ENCODE data around the gene PSD4.

Gene PSD4

GRCh38 chr2:113184531-113185230 is 10.9 kb downstream of the PSD4 start:
- DNase-seq (ENCODE audit: low read depth in 3 of 3): no peak

DNA sequence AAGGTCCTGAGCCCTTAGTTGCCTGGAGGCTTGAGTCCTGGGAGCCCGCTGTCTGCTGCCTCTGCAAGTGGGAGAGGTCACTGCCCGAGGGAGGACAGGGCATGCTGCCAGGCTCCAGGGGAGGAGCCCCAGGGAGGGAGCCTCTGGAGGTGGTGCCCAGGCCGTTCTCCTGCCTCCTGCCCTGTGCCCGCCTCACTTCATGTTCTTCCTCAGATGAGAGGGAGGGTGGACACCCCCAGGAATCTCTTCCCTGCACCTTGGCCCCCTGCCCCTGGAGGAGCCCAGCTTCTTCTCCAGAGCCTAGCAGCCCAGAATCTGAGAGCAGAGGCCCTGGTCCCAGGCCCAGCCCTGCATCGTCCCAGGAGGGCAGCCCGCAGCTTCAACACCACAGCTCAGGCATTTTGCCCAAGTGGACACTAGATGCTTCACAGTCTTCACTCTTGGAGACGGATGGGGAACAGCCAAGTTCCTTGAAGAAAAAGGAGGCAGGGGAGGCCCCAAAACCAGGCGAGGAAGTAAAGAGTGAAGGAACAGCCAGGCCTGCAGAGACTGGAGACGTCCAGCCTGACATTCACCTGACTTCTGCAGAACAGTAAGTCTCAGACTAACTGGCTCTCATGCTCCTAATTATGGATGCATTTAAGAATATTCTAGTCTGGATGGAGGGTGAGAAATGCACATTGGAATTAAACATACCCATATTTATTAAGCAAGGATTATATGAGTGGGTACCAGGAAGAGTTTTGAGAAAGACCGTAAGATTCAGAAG is 12.1 kb downstream of the PSD4 start:
- DNase-seq (ENCODE audit: low read depth in 3 of 3): no peak

DNA sequence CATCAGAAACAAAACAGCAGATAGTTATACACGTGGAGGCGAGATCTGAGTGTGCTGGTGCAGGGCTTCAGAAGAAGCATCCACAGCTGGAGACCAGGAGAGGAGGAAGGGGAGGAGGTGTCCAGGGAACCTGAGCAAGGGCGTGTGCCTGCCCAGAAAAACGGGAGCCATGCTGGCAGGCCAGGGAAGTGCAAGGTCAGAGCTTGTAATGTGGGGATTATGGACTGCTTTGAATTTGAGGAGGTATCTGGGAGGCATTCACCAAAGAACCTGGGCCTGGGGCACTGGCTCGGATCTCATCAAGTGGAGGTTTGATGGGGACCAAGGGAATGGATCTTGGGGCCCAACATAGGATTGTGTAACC is 12.6 kb downstream of the PSD4 start:
- no peak for DNase-seq (ENCODE audit: low read depth in 3 of 3)

- no peak for DNase-seq (ENCODE audit: low read depth in 3 of 3)
Measured at GRCh38 chr2:113187771-113188170, 14.0 kb downstream of the PSD4 start.

DNA sequence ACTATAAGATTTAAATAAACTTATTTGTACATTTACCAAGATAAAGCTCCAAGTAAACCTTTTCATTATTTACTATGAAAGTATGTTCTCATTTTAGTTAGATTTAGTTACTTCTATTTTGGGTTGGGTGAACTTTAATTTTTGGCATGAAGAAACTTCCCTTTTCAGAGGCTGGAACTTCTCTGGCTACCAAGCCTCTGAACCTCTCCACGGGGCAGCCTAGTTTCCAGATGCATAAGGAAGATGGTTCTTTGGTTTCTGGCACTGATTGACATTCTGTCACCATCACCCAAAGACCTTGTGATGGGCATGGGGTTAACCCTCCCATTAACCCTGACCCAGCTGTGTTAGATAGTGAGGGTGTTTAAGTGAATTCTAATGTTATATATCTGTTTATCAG is 17.1 kb downstream of the PSD4 start:
- no peak for DNase-seq (ENCODE audit: low read depth in 3 of 3)

- no peak for DNase-seq (ENCODE audit: low read depth in 3 of 3)
Measured at GRCh38 chr2:113192459-113193100, 18.8 kb downstream of the PSD4 start.

DNA sequence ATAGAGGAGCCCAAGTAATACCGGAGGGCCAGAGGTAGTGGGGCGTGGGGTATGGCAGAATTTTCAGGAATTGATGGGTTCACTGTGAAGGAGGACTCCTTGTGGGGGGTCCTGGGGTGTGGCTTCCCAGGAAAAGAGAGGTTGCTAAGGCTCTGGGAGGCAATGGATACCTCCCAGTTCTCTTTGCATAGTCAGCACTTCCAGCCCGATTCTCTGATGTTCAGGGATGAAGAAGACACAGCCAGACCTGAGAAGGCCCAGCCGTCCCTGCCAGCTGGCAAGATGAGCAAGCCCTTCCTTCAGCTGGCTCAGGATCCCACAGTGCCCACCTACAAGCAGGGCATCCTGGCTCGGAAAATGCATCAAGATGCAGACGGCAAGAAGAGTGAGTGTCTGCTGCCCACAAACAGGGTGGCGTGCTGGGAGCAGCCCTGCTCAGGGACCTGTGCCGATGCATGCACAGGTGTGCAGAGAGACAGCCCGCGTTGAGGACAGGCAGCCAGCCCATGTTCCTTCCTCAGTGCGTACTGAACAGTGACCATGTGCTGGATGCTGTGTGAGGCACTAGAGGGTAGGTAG is 22.2 kb downstream of the PSD4 start:
- no peak for DNase-seq (ENCODE audit: low read depth in 3 of 3)

- no peak for DNase-seq (ENCODE audit: low read depth in 3 of 3)
Measured at GRCh38 chr2:113196839-113197238, 23.1 kb downstream of the PSD4 start.

DNA sequence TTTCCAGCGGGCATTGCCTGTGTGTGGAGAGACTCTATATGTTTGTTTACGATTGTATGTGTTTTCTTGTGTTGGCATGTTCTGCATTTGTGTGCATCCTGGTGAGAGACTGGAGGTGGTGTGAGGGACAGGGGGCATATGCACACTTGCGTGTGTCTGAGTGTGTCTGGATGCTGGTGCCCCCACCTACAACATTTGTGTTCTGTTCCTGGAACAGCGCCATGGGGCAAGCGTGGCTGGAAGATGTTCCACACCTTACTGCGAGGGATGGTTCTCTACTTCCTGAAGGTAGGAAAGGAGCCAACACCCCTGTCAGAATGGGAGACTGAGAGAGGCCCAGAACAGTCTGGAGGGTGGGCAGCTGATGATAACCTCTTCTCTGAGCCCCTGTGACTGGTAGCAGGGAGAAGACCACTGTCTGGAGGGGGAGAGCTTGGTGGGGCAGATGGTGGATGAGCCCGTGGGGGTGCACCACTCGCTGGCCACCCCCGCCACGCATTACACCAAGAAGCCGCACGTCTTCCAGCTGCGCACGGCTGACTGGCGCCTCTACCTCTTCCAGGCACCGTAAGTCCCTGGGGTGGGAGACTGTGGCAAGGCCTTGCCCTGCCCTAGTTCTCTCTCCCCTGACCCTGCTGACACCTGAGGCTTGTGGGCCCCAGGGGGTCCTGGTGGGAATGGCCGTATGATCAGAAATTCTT is 23.7 kb downstream of the PSD4 start:
- no peak for DNase-seq (ENCODE audit: low read depth in 3 of 3)

- no peak for DNase-seq (ENCODE audit: low read depth in 3 of 3)
Measured at GRCh38 chr2:113198048-113198789, 24.4 kb downstream of the PSD4 start.

GRCh38 chr2:113198790-113199612 is 25.2 kb downstream of the PSD4 start:
- peak; percentile 66 to 83 (median 67) for DNase-seq (ENCODE audit: low read depth in 3 of 3)

GRCh38 chr2:113200236-113200635 is 26.5 kb downstream of the PSD4 start:
- no peak for DNase-seq (ENCODE audit: low read depth in 3 of 3)

DNA sequence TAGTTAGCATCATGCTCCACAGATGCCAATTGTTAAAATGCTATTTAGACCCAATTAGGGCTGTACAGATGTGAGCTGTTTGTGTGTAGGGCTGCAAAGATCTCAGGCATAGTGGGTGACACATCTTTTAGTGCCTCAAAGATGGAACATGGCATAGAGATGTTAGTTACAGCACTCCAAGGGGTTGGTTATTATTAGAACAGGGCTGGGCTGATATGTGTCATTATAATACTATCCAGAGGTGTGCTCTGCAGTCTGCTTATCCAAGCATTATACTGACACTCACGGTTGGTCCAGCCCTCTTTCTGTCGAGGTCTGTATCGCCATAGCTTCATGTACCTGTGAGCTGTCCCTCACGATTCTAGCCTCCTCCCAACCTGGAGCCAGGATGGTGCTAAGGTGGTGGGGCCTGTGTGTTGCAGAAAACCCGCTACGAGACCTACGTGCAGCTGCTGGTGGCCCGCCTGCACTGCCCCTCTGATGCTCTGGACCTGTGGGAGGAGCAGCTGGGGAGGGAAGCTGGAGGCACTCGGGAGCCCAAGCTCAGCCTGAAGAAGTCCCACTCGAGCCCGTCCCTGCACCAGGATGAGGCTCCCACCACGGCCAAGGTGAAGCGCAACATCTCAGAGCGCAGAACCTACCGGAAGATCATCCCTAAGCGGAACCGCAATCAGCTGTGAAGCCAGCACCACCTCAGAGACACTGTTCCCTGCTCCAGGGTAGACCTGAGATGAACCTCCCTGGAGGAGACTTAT is 27.1 kb downstream of the PSD4 start:
- no peak for DNase-seq (ENCODE audit: low read depth in 3 of 3)

DNA sequence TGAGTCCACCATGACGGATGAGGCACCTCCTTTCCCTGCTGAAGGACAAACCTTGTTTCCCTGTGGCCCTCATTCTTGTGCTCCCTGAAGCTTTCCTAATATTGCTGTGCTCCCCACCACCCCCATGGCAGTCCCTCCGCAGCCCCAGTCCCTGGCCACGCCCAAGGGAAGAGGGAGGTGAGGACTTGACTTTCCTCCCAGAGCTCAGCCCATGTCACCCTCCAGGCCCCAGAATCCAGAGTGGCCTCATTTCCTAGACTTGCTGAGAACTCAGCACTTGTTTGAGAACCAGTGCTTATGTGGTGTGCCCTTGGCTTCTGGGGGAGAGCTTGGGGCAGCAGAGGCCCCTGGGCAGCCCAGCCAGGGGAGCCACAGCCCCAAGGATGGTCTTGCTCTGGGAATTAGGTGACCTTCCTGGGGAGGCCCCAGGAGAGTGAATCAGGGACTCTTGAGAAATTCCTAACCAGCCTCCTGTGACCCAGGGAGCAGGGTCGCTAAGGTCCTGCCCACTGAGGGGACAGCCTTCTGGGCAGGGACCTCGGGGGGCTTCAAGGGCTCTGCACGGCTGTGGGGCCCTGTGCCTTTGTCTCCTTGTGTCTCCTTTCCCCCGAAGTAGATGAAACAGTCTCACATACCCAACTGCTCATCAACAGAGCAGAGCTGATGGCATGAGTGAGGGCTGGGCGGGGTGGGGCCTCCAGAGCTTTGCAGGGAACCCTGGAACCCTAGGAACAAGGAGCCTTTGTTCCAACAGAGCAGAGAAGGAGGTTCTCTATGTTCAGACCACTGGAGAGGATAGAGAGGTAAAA is 27.9 kb downstream of the PSD4 start:
- DNase-seq (ENCODE audit: low read depth in 3 of 3): no peak

DNA sequence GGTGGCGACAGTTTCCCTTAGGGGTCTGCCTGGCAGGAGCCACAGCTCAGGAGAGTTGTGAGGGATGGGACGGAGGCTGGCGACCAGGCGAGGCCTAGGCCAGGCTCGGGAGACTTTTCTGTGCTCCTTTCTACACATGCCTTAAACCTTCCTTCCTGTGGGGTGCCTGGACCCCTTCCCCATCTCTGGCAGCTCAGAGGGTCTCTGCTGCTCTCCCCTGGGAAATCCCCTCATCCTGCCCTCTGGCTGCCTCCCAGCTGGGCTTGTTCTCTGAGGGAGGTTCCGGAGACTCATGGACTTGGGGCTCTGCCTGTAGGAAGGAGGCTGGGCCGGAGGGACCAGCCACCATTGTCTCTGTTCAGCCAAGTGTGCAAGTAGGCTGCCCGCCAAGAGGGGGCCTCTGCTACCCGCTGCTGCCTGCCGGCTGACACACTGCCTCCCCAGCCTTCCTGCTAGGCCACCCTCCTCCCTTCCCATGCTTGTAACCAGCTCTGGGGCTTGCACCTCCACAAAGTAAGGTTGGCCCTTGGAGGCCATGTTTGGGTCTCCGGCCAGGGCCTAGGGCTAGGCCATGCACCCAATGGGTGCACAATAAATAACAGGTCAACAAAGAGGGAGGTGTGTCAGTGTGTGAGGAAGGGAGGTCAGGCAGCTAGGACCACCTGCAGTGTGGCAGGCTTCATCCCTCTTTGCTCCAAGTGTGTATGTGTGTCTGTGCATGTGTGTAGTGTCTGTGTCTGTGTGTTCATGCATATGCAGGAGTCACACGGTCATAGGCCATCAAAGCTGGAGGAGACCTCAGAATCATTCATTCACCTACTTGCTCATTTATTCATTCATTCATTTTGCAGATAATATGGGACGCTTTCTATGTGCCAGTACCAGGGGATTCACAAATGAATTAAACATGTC is 28.8 kb downstream of the PSD4 start:
- DNase-seq (ENCODE audit: low read depth in 3 of 3): no peak

DNA sequence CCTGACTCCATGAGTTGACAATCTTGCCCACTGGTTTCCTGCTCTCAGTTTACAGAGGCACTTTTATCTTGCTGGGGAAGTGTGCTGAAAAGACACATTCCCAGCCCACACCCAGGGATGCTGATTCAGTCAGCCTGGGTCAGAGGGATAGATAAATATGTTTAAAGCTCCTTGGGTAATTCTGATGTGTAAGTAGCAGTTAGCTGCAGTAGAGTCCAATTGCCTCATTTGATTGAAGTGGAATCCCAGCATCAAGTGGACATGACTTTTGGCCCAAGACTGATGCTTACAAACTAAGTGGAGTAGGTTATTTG is 29.4 kb downstream of the PSD4 start:
- DNase-seq (ENCODE audit: low read depth in 3 of 3): no peak

DNA sequence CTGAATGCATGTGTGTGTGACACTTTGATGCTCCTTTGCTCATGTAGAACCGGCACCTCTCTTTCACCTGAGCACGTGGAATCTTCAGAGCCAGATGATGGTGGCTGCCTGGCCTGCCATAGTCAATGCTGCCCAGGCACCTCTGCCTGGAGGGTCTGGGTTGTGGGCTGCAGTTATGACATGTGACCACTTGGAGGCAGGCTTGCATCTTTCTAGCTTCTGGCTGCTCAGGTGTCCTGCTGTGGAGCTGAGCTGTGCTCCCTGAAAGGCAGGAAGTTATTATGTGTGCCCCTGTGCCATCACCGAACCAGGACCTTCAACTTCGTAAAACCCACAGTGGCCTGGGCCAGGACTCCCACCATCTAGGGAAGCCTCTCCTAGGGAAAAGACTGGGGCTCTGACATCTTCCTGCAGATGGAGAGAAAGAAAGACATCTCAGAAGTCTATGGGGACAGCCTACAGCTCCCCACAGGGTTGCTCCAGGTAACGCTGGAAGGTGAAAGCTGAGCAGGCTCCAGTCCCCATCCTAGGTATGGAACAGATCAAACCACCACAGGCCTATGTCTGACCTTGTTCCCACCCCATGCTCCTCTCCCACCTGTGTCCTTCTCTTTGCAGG is 30.2 kb downstream of the PSD4 start:
- DNase-seq (ENCODE audit: low read depth in 3 of 3): peak; percentile 45 to 68 (median 59)

Measured in stimulated activated CD4-positive, alpha-beta T cell treated with anti-CD3 and anti-CD28 coated beads, TNF-alpha, amount 100 ng/mL, for 4 hours (primary cell).